Caco-2 (cell line): ENCODE results near the gene CNTNAP1. TPM values are rescaled to one million over a fixed set of nuclear protein-coding genes. Genes with fewer than 3 reads are reported as not detected.

Experiments
- BruUV-seq: library from RNA; stranded (reverse); fragments of 400-500 nt; replicated peaks from 2 replicates; lab custom pipeline; 2021; lab: Mats Ljungman, UMichigan
- CTCF ChIA-PET: fragments of 300-600 bp; sonication (Branson Sonifier 250); formaldehyde crosslinking; loops from one replicate; lab custom pipeline; 2022; ENCODE audit warnings: antibody characterized with exemption; lab: Charles Lee
- POLR2A ChIA-PET: fragments of 300-600 bp; sonication (Branson Sonifier 250); formaldehyde crosslinking; loops from one replicate; lab custom pipeline; 2022; ENCODE audit warnings: antibody characterized with exemption; lab: Charles Lee
- DNase-seq, 2 experiments: peaks; one replicate each; pipeline versions ENCODE4 v3.0.0 to v3.0.0-alpha.2; 2020 to 2022
- H3K27me3 ChIP-seq: replicated peaks from 2 replicates; pipeline ENCODE4 v1.6.0; 2011; ENCODE audit warnings: low read length; ENCODE audit not compliant: control insufficient read depth, insufficient read depth
- H3K36me3 ChIP-seq: 2 replicates; pipeline ENCODE4 v1.5.1; 2011; ENCODE audit warnings: low read length; ENCODE audit not compliant: control insufficient read depth, insufficient read depth
- H3K4me1 ChIP-seq: fragments of 250-450 bp; sonication (Bioruptor Pico); 2 replicates; pipeline ENCODE4 v1.5.1; 2020; ENCODE audit warnings: mild to moderate bottlenecking
- H3K4me3 ChIP-seq: 2 replicates; pipeline ENCODE4 v1.5.1; 2011; ENCODE audit warnings: low read depth, mild to moderate bottlenecking, control low read depth, low read length
- H3K9me3 ChIP-seq: fragments of 250-450 bp; sonication (Bioruptor Pico); 2 replicates; pipeline ENCODE4 v1.5.1; 2020; ENCODE audit warnings: mild to moderate bottlenecking, moderate library complexity
- H3K27ac Mint-ChIP-seq: one replicate; pipeline ENCODE4 v1.8.0; 2022; ENCODE audit warnings: mixed read lengths; ENCODE audit not compliant: unreplicated experiment
- H3K27me3 Mint-ChIP-seq: one replicate; pipeline ENCODE4 v1.8.0; 2022; ENCODE audit warnings: mixed read lengths; ENCODE audit not compliant: insufficient read depth, unreplicated experiment
- H3K36me3 Mint-ChIP-seq: one replicate; pipeline ENCODE4 v1.8.0; 2022; ENCODE audit warnings: mild to moderate bottlenecking, mixed read lengths; ENCODE audit not compliant: insufficient read depth, unreplicated experiment
- H3K4me1 Mint-ChIP-seq: one replicate; pipeline ENCODE4 v1.8.0; 2022; ENCODE audit warnings: low read depth, mixed read lengths; ENCODE audit not compliant: unreplicated experiment
- H3K4me3 Mint-ChIP-seq: one replicate; pipeline ENCODE4 v1.8.0; 2022; ENCODE audit warnings: mild to moderate bottlenecking, moderate library complexity, mixed read lengths; ENCODE audit not compliant: unreplicated experiment
- H3K9me3 Mint-ChIP-seq: one replicate; pipeline ENCODE4 v1.8.0; 2022; ENCODE audit warnings: mixed read lengths; ENCODE audit not compliant: unreplicated experiment
- intact Hi-C: fragments of 100-400 bp; cut with micrococcal nuclease; formaldehyde crosslinking; loops from one replicate; pipeline ENCODE4 v1.10.0; 2022; ENCODE audit not compliant: unreplicated experiment
- total RNA-seq: library from RNA; stranded (reverse); gene quantifications from 2 replicates; pipeline ENCODE4 v1.2.3, GENCODE V29; 2022
- TF ChIP-seq, protein P1 (sequence below), 2 experiments: fragments of 200-600 bp in 1 of 2; IDR thresholded peaks; 1 replicate in 1 of 2; 2 replicates in 1 of 2; pipeline versions ENCODE4 v1.5.1 to v1.8.0; 2011 to 2022; ENCODE audit warnings: antibody characterized with exemption in 1 of 2, control low read depth in 1 of 2, inconsistent platforms in 1 of 2, low read depth in 1 of 2, low read length in 1 of 2, mild to moderate bottlenecking in 1 of 2, moderate library complexity in 1 of 2; ENCODE audit not compliant: insufficient read depth in 1 of 2, severe bottlenecking in 1 of 2, unreplicated experiment in 1 of 2

The CNTNAP1 gene
- total RNA-seq, 1 experiment from 2014 or later, result 7.2 TPM

DNA sequence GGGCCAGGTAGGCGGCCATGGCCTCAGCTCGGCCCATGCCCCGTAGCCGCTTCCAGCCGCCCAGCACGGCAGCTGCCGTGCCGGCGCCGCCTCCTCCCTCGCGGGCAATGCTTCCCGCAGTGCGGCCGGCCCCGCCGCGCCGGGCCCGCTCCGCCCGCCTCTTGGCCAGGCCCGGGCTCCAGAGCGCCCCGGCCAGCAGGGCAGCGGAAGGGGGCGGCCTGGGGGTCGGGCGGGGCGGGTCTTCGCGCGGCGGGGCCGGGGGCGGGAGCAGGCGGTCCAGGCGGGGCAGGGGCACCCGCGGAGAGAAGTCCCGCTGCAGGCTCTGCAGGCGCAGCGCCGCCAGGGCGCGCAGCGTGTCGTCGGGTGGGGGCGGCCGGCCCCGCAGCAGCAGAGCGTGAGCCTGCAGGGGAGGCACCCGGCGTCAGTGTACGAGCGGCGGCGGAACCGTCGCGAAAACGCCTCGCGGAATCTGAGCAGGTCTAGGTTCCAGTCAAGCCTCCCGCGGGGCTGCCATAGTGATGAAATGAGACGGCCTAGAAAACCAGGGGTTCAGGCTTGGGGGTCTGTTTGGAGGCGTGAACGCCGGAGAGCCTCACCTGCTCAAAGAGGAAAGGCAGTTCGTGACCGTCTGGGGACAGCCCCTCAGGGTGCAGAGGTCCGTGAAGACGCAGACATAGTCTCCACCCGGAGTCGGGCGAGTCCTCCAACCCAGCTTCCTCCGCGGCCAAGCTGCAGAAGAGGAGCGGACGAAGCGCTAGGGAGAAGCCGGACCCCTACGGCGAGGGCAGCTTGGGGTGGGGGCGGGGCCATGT, 12.1 kb upstream of the CNTNAP1 start:
- BruUV-seq, result no TSS peak
- no peak overlapping the region for H3K4me3 ChIP-seq
- DNase-seq, result no peak
- intact Hi-C loops, result no loop called here
- Mint-ChIP-seq H3K4me1 (no peaks in the 10 kb centered on the region), H3K27me3 (no peaks in the 10 kb centered on the region), H3K36me3 (peaks cover 68% of the 10 kb centered on the region), H3K27ac (no peak overlapping the region), H3K9me3 (no peaks in the 10 kb centered on the region), H3K4me3 (no peak overlapping the region)
- H3K36me3 ChIP-seq, result peaks cover 2% of the 10 kb centered on the region
- ChIA-PET POLR2A (no interaction called here), CTCF (no interaction called here)
- no peaks in the 10 kb centered on the region for H3K27me3 ChIP-seq
- no peaks in the 10 kb centered on the region for H3K9me3 ChIP-seq
- H3K4me1 ChIP-seq, result peaks cover 6% of the 10 kb centered on the region
- TF ChIP-seq, protein P1, sequence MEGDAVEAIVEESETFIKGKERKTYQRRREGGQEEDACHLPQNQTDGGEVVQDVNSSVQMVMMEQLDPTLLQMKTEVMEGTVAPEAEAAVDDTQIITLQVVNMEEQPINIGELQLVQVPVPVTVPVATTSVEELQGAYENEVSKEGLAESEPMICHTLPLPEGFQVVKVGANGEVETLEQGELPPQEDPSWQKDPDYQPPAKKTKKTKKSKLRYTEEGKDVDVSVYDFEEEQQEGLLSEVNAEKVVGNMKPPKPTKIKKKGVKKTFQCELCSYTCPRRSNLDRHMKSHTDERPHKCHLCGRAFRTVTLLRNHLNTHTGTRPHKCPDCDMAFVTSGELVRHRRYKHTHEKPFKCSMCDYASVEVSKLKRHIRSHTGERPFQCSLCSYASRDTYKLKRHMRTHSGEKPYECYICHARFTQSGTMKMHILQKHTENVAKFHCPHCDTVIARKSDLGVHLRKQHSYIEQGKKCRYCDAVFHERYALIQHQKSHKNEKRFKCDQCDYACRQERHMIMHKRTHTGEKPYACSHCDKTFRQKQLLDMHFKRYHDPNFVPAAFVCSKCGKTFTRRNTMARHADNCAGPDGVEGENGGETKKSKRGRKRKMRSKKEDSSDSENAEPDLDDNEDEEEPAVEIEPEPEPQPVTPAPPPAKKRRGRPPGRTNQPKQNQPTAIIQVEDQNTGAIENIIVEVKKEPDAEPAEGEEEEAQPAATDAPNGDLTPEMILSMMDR (IDR thresholded peaks at IDR 0.05; ENCODE audit: insufficient read depth in 1 of 2, low read depth in 1 of 2, low read length in 1 of 2, severe bottlenecking in 1 of 2, unreplicated experiment in 1 of 2), result no peak

DNA sequence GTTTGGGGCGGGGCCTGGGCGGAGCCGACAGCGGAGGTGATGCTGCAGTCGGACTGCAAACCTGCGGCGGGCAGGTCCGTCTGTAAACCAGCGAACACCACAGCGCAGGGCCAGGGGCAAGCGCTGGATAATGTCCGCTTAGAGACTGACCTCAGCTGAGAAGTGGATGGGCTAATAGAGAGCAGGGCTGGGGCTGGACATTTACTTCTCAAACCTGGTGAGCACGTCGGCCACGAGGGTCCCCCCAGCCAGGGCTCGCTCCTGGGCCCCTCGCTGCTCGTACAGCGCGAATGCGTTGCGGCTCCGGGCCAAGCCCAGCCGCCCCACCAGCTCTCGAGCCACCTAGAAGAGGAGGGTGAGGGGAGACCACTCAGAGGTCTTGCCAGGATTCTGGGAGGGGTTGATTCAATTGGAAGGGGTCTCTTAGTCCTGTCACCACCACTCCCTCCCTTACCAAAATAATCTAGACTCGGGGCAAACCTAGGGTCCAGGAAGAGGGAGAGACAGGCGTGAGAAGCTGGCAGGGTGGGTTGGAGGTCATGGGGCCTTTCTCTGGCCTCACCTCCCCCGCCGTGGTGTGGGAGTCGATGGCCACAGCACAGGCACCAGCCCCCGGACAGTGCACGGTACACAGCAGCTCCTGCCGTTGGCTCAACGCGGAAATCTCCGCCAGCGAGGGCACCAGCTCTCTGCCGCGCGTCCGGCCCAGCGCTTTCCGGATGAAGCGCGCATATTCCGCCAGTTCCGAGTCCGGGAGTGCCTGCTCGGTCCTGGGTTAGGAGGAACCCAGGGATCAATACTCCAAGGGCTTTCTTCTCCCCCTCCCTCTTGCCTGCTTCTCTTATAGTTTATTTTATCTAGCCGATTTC, 11.3 kb upstream of the CNTNAP1 start:
- intact Hi-C loops, result no loop called here
- Mint-ChIP-seq H3K27me3 (no peaks in the 10 kb centered on the region), H3K9me3 (no peaks in the 10 kb centered on the region), H3K4me1 (no peaks in the 10 kb centered on the region), H3K36me3 (peaks cover 61% of the 10 kb centered on the region), H3K27ac (no peak overlapping the region), H3K4me3 (no peak overlapping the region)
- H3K4me3 ChIP-seq, result no peak overlapping the region
- ChIA-PET CTCF (no interaction called here), POLR2A (no interaction called here)
- no TSS peak for BruUV-seq
- H3K36me3 ChIP-seq, result peaks cover 2% of the 10 kb centered on the region
- no peak for DNase-seq
- H3K9me3 ChIP-seq, result no peaks in the 10 kb centered on the region
- TF ChIP-seq, protein P1 (IDR thresholded peaks at IDR 0.05; ENCODE audit: insufficient read depth in 1 of 2, low read depth in 1 of 2, low read length in 1 of 2, severe bottlenecking in 1 of 2, unreplicated experiment in 1 of 2), result no peak
- peaks cover 11% of the 10 kb centered on the region for H3K4me1 ChIP-seq
- H3K27me3 ChIP-seq, result no peaks in the 10 kb centered on the region

DNA sequence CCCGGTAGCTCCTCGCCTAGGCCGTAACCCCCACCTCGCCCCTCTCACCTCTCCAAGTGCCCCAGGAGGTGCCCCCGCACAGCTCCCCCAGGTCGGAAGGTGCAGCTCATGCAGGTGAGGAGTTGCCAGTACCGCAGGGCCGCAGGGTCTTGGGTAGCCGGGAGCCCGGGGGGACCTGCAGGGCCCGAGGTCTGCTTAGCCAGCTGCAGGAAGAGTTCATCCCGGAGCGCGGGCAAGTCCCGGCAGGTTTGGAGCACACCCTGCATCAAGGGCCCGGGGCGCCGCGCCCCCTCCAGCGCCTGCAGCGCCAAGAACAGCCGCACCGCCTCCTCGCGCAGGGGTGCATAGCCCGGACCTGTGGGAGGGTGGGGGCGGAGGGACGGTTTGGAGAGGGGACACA, 10.3 kb upstream of the CNTNAP1 start:
- intact Hi-C loops, result no loop called here
- Mint-ChIP-seq H3K27ac (no peak overlapping the region), H3K4me3 (no peak overlapping the region), H3K27me3 (no peaks in the 10 kb centered on the region), H3K4me1 (no peaks in the 10 kb centered on the region), H3K36me3 (peaks cover 56% of the 10 kb centered on the region), H3K9me3 (no peaks in the 10 kb centered on the region)
- H3K36me3 ChIP-seq, result peaks cover 2% of the 10 kb centered on the region
- H3K27me3 ChIP-seq, result no peaks in the 10 kb centered on the region
- H3K4me3 ChIP-seq, result no peak overlapping the region
- ChIA-PET POLR2A (no interaction called here), CTCF (no interaction called here)
- H3K9me3 ChIP-seq, result no peaks in the 10 kb centered on the region
- TF ChIP-seq, protein P1 (IDR thresholded peaks at IDR 0.05; ENCODE audit: insufficient read depth in 1 of 2, low read depth in 1 of 2, low read length in 1 of 2, severe bottlenecking in 1 of 2, unreplicated experiment in 1 of 2), result no peak
- peaks cover 11% of the 10 kb centered on the region for H3K4me1 ChIP-seq
- no TSS peak for BruUV-seq
- DNase-seq, result no peak
